Memory B cell (primary cell): ENCODE data around the gene BMF.

Experiments used
- ATAC-seq: fragments of 150-1000 bp; cut with Tn5 transposase; 2 replicates; pipeline ENCODE4 v1.10.0; 2021; ENCODE audit warnings: low read depth, mild to moderate bottlenecking, moderate library complexity
- DNase-seq, 2 donors: peaks; one replicate each; pipeline ENCODE4 v3.0.0; 2022; ENCODE audit warnings: low spot score in 2 of 2
- H3K27ac Mint-ChIP-seq: one replicate; pipeline ENCODE4 v1.8.0; 2022; ENCODE audit warnings: mild to moderate bottlenecking, moderate library complexity, mixed read lengths
- H3K27me3 Mint-ChIP-seq: one replicate; pipeline ENCODE4 v1.8.0; 2022; ENCODE audit warnings: mixed read lengths
- H3K36me3 Mint-ChIP-seq: one replicate; pipeline ENCODE4 v1.8.0; 2022; ENCODE audit warnings: mild to moderate bottlenecking, mixed read lengths
- H3K4me1 Mint-ChIP-seq: one replicate; pipeline ENCODE4 v1.8.0; 2022; ENCODE audit warnings: mixed read lengths
- H3K4me3 Mint-ChIP-seq: one replicate; pipeline ENCODE4 v1.8.0; 2022; ENCODE audit warnings: mild to moderate bottlenecking, moderate library complexity, mixed read lengths
- H3K9me3 Mint-ChIP-seq: one replicate; pipeline ENCODE4 v1.8.0; 2022; ENCODE audit warnings: mixed read lengths

The BMF gene

DNA sequence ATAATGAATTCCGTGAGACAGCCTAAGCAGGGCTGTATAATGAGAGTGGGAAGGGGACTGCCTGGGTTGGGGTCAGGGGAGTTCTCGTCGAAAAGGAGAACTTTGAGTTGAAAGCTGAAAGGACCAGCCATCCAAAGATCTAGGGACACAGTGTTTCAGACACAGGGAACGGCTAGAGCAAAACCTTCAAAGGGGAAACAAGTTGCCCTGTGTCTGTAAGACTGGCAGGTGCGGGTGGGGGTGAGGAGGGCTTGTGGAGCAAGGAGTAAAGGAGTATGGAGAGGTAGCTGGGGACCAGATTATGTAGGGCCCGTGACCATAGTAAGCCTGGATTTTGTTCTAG is 68.4 kb downstream of the BMF start:
- Mint-ChIP-seq H3K4me1 (peaks cover 23% of the 10 kb centered on the region), H3K27me3 (no peaks in the 10 kb centered on the region), H3K4me3 (peak overlapping the region; percentile 50), H3K9me3 (no peaks in the 10 kb centered on the region), H3K36me3 (peaks cover 11% of the 10 kb centered on the region), H3K27ac (peak overlapping the region; percentile 72)
- DNase-seq (no peak), ATAC-seq (no peak)

DNA sequence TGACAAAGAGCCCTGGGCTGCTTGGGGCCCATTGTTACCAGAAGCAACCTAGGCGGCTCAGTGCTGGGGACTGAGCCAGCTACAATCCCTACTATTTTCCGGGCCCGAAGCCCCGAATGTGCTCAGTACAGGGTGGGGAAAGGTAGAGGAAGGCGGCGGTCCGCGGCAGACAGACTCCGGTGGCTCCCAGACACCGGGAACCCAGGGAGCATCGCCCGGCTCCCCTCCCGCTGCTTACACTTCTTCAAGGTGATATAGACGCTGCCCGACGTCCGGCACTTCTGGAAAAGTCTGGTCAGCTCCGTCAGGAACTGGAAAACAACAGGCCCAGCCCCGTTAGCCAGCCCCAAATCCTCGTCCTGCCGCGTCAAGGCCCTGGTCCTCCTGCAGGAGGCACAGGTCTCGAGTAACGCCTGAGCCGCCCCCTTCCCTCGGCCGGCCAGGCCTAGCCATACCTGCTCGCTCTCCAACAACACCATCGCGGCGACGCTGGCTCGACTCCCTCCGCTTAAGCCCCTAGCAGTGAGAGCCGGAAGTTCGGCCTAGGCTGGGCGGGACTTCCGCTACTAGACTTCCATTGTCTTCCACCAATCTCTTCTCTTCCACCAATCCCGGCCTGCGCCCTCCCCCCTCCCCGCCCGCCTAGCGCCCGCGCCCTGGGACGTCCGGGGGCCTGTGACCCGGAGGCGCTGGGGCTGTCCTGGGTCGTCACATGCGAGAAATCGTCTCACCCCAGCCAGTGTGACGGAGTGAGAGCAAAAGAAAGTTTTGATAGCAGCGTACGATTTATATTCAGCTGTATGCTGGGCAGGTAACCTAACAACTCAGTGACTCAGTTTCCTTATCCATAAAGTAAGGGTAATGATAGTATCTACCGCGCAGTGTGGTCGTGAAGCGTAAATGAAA is 69.8 kb downstream of the BMF start, which contains the start of gene SRP14:
Gene SRP14, minus strand, starts transcription at position 544 of the 906 bp plus-strand sequence. Its CDS starts 65 bp downstream, at position 479.
- peaks cover 19% of the 10 kb centered on the region for H3K4me1 Mint-ChIP-seq
- peak within 1 kb of the TSS; percentile 94 for H3K4me3 Mint-ChIP-seq
- peak within 1 kb of the TSS; percentile 96 for H3K27ac Mint-ChIP-seq
- ATAC-seq (peak; percentile 92), DNase-seq (peak; percentile 83 to 86)
- no peaks in the 10 kb centered on the region for H3K27me3 Mint-ChIP-seq
- H3K36me3 Mint-ChIP-seq = peaks cover 18% of the 10 kb centered on the region
- no peaks in the 10 kb centered on the region for H3K9me3 Mint-ChIP-seq

DNA sequence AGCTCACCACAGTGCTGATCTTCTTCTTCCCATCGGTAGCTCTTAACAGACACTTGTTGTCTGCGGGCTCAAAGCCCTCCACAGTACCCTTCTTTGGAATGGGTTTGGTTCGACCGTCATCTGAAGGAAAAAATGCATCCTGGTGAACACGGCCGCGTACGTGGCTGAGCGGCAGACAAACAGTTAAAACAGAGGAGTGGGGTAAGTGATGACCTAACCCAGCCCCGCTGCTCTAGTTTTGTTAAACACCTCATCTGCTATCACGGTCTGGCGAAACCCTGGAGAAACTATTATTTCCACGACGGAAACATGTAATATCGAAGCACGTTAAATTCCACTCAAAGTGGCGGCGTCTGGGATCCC is 70.4 kb downstream of the BMF start:
- Mint-ChIP-seq H3K27me3 (no peaks in the 10 kb centered on the region), H3K27ac (peak overlapping the region; percentile 96), H3K9me3 (no peaks in the 10 kb centered on the region), H3K36me3 (peaks cover 18% of the 10 kb centered on the region), H3K4me3 (peak overlapping the region; percentile 94), H3K4me1 (peaks cover 19% of the 10 kb centered on the region)
- ATAC-seq = no peak
- DNase-seq = no peak
